Dermis microvascular lymphatic vessel endothelial cell (primary cell): ENCODE results near the gene DNAH8. TPM values are rescaled to one million over a fixed set of nuclear protein-coding genes. Genes with fewer than 3 reads are reported as not detected.
"Not testable (repeated sequence)": the region's sequence is repeated elsewhere in the genome, so short reads cannot be mapped to it uniquely, and the experiment has no call there.

Source experiments
- DNase-seq, 2 donors: peaks; one replicate each; pipeline versions ENCODE4 v3.0.0 to v3.0.0-alpha.2; 2010; ENCODE audit warnings: low read depth in 2 of 2
- total RNA-seq: library from RNA; depleted of rRNA; stranded (reverse); fragments of >200 nt; gene quantifications from 2 replicates; pipeline ENCODE4 v1.2.1, GENCODE V29; 2014

The DNAH8 gene
- total RNA-seq, 1 donor from 2014 or later: not detected

GRCh38 chr6:38882157-38882556 is 167.0 kb downstream of the DNAH8 start:
- DNase-seq: no peak

GRCh38 chr6:38897507-38897906 is 182.4 kb downstream of the DNAH8 start:
- no peak for DNase-seq

GRCh38 chr6:38901802-38902522 is 186.9 kb downstream of the DNAH8 start:
- no peak for DNase-seq

DNA sequence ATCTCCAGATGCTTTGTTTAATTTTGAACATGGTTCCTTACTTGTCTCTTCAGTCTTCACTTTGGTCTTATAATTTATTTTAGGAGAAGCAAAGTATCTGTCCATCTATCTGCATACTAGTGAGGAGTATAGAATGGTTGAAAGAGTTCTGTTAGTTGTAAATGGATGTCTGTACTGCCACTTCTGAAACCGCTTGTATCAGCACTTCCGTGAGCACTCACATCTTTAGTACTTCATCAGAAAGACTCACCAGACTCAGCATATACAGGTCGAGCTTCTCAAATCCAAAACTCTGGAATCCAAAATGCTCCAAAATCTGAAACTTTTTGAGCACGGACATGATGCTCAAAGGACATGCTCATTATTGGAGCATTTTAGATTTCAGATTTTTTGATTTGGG is 191.5 kb downstream of the DNAH8 start:
- DNase-seq: no peak

GRCh38 chr6:38907264-38907663 is 192.2 kb downstream of the DNAH8 start:
- DNase-seq: no peak

DNA sequence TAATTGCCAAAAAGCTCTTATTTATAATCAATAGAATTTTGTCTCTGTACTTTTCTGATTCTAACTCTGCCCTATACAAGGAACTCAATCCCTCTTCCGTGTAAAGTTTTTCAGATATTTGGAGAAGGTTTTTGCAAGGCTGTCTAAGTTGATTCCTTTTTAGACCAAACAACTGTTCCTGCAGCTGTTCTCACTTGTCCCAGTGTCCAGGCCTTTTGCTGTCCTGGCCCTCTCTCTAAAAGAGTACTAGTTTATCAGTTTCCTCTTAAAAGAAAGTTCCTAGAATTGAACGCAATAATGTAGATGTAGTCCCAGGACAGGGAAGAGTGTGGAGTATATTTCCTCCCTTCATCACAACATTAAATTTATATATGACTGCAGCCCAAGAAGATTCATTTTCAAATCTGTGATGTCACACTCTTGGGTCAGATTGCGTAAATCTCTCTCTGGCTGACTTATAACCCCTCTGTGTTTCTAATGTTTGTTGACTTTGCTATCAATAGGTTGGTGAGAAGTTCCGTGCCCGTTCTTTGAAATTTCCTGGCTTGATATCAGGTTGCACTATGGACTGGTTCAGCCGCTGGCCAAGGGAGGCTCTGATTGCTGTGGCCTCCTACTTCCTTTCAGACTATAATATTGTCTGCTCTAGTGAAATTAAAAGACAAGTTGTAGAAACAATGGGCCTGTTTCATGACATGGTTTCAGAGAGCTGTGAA is 194.1 kb downstream of the DNAH8 start:
- no peak for DNase-seq

DNA sequence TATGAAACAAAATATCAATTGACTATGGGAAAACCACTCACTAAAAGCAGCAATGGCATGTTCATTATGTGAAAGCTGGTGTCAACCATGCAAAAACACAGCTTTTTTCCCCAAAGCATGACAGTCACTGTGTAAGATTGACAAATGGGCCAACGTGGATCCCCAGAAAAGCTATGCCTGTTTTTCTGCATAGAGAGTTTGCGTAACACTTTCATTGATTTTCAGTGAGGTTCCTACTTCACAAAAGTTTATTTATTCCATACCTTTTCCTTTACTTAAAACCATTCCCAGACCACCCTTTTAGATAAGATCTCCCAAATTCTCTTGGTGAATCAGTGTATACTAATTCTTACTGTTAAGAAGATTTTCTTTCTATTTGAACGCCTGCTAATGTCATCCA is 195.1 kb downstream of the DNAH8 start:
- DNase-seq: no peak

DNA sequence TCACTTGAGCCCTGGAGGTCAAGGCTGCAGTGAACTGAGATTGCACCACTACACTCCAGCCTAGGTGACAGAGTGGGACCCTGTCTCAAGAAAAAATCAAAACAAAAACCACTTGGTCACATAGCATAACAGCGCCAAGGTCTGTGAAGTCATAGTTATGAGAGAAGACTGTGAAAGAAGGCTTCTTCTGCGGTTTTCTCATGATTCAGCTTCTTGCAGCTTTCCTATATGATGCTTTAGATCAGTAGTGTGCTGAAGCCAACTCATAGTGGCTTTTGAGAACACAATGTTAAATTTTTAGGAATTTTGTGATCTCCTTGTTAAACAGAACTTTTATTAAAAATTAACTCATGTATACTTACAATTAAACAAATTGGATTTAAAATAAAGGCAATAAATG is 197.3 kb downstream of the DNAH8 start:
- DNase-seq: no peak

DNA sequence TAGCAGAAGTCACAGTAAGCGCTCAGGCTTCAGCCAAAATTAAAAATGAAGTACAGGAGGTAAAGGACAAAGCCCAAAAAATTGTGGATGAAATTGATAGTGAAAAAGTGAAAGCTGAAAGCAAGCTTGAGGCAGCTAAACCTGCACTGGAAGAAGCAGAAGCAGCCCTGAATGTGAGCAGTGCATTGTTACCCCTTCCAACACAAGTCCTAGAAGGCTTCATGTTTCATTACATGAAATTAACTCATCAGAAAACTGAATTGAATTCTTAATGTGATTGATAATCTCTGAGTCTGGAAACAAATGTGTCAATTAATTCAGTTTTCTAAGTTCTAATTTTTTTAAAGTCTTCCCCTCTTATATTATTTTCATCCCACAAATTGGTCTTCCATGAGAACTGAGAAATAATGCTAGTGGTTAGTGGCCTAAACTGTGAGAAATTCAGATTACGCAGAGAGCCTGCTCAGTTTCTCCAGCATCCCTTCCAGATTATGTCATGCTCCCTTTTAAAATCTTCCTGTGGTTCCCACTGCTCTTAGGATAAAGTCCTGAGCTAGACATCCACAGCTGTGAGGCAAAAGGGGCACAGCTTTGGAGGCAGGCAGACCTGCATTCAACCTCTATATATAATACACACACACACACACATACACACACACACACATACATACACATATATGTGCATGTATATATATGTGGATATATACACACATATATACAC is 200.3 kb downstream of the DNAH8 start:
- no peak for DNase-seq

GRCh38 chr6:38921540-38921939 is 206.4 kb downstream of the DNAH8 start:
- DNase-seq: not testable (repeated sequence)

GRCh38 chr6:38924791-38925509 is 209.8 kb downstream of the DNAH8 start:
- no peak for DNase-seq

DNA sequence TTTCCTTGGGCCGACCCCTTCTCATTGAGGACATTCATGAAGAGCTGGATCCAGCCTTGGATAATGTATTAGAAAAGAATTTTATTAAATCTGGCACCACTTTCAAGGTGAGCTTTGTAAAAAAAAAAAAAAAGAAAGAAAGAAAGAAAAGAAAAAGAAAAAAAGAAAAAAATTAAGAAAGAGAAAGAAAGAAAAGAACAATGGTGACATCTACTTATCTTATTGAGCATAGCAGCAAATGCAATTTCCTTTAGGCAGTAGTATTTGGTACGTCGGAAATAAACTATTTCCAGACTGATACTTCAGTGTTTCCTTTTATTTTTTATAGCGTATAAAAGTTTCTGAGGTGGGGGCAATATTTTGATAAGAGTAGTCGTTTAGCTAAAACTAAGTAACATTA is 214.4 kb downstream of the DNAH8 start:
- DNase-seq: no peak

DNA sequence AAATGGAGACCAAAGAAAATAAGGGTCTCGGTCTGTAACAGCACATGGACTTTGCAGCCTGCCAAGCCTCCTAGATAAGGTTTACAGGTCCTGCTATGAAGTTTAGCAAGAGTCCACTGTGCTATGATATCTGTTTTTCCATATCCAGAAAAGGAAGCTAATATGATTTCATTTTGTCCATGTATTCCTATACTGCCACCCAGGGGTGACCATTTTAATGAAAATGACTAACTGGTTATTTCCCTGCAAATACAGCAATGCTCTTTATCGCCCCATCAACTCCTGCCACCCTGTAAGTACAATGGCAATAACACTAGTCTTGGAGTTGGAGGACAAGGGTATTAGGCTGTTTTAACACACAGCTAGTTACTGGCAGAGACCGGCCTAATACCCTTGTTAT is 218.3 kb downstream of the DNAH8 start:
- peak in 1 of 2 donors; percentile 38 for DNase-seq

- no peak for DNase-seq
These were observed 219.9 kb downstream of the DNAH8 start for GRCh38 chr6:38935051-38935450.

DNA sequence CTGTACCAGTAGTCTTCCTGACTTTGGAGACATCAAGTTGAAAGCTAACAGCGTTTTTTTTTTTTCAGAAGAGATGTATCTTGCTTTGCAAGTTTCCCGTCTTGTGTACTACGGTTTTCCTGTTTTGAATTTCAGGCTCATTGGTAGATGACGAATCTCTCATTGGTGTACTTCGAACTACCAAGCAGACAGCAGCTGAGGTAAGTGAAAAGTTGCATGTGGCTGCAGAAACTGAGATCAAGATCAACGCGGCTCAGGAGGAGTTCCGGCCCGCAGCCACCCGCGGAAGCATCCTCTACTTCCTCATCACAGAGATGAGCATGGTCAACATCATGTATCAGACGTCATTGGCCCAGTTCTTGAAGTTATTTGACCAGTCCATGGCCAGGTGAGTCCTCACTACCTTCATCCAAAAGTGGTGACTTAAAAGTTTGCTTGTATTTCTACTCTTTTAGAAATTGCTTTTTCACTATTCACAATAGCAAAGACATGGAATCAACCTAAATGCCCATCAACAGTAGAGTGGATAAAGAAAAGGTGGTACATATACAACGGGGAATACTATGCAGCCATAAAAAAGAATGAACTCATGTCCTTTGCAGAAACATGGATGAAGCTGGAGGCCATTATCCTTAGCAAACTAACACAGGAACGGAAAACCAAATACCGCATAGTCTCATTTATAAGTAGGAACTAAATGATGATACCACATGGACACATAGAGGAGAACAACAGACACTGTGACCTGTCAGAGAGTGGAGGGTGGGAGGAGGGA is 222.9 kb downstream of the DNAH8 start:
- no peak for DNase-seq

DNA sequence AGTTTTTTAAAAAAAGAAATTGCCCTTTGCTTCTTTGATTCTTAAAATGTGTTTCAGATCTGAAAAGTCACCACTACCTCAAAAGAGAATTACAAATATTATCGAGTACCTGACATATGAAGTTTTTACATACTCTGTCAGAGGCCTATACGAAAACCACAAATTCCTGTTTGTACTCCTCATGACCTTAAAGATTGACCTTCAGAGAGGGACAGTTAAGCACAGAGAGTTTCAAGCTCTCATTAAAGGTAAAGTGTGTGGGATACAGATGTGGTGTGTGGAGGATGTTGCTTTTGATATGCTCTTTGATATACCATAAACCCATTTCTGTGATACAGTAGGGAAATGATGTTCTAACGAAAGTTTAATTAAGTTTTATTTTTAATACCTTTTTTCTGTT is 223.6 kb downstream of the DNAH8 start:
- no peak for DNase-seq

GRCh38 chr6:38942442-38942841 is 227.3 kb downstream of the DNAH8 start:
- DNase-seq: no peak

DNA sequence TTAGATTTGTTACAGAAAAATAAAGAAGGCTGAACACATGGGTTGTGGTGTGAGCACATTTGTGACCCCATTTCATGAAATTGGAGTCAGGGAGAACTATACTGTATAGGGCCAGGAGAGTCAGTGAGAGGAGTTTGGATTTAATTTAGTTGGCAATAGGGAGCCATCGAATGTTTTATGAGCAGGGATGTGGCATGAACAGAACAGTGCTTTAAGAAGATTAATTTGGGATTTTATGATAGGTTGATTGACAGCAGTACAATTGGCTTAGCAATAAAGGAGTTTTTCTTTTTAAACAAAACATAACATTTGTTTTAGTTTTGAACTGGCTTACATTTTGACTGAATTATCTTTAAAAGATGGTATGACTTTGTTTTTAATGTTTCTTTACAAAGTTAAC is 227.9 kb downstream of the DNAH8 start:
- no peak for DNase-seq

DNA sequence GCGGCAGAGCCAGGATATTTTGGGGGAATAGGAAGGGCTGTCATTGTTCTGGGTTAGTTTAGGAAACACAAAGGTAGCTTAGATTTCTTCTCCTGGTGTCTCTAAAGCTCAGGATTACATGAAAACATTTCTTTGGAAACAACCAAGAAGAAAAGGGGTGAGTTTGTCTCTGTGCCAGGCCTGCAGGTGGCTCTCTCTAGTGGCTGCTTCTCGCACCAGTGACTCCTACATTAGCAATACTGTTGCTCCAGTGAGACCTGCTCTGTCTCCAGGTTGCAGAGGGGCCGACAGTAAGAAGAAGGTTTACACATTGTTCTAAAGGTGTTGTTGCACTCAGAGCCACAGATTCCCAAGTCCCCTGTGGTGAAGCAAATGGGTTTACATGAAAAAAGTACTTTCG is 228.9 kb downstream of the DNAH8 start:
- no peak for DNase-seq

GRCh38 chr6:38944655-38945279 is 229.7 kb downstream of the DNAH8 start:
- DNase-seq: no peak

GRCh38 chr6:38955861-38956260 is 240.8 kb downstream of the DNAH8 start:
- DNase-seq: no peak
